Measurements from ENCODE around the gene SYT15.
"Not testable (repeated sequence)": the region's sequence is repeated elsewhere in the genome, so short reads cannot be mapped to it uniquely, and the experiment has no call there.

SYT15 gene

DNA sequence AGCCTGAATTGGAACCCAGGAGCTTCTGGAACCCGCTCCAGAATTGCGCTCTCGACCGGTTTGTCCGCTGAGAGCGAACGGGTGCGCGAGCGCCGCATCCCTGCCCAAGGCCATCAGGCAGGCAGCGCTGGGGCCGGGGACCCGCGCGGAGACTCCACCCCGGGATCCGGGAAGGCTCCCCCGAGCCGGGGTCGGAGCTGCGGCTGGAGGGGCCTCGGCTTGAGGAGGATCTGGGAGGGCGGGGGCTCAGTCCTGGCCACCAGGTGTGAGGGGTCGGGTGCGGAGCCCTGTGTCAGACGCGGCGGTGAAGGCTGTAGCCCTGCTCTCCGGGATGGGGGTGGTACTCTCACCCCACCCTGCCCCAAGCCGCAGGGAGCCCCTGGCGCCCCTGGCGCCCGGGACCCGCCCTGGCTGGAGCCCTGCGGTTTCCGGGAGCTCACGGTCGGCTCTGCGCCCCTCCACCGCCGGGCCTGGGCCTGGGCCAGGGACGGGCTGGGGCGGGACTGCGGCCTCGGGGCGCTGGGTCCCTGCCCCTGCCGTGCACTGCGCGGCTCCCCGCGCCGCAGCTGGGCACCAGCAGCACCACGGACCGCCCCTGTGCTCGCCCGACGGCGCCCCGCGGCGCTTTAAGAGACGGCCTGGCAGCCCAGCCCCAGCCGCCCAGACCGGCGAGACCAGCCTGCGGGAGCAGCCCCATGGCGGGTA, at the start of gene SYT15:
Gene SYT15 (plus strand): TSS at position 655 of the 705 bp plus-strand sequence. CDS start 41 bp downstream, at position 696.
- not testable (repeated sequence) for DNase-seq

DNA sequence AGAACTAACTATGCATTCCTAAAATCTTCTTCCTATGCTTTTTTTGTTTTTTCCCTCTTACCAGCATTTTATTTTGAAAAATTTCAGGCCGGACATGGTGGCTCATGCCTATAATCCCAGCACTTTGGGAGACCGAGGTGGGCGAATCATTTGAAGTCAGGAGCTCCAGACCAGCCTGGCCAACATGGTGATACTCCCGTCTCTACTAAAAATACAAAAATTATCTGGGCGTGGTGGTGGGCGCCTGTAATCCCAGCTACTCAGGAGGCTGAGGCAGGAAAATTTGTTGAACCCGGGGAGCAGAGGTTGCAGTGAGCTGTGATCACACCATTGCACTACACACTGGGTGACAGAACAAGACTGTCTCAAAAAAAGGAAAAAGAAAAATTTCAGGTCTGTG, 49.2 kb upstream of the SYT15 start:
- DNase-seq: not testable (repeated sequence)

DNA sequence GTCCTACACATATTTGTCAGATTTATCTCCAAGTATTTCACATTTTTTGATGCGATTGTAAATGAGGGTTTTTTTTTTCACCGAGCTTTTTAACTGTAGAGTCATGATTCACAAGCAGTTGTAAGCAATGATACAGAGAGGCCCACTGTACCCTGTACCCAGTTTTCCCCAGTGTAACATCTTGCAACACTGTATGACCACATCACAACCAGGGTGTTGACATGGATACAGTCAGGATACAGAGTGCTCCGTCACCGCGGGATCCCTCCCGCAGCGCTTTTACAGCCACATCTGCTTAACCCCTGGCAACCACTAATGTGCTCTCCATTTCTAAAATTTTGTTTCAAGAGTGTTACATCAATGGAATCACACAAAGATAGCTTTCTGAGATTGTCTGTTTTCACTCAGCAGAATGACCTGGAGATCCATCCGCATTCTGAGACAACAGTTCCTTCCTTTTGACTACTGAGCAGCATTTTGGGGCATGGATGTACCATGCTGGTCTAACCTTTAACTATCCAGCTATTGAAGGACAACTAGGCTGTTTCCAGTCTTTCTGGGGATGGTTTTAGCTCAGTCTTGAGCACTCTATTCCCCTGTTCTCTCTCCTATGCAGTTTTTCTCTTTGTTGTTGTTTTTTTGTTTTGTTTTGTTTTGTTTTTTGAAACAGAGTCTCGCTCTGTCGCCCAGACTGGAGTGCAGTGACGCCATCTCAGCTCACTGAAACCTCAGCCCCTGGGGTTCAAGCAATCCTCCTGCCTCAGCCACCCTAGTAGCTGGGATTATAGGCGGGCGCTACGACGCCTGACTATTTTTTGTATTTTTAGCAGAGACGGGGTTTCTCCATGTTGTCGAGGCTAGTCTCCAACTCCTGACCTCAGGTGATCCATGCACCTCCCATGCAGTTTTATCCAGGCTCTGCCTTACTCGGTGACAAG, 48.4 kb upstream of the SYT15 start:
- DNase-seq: no peak

DNA sequence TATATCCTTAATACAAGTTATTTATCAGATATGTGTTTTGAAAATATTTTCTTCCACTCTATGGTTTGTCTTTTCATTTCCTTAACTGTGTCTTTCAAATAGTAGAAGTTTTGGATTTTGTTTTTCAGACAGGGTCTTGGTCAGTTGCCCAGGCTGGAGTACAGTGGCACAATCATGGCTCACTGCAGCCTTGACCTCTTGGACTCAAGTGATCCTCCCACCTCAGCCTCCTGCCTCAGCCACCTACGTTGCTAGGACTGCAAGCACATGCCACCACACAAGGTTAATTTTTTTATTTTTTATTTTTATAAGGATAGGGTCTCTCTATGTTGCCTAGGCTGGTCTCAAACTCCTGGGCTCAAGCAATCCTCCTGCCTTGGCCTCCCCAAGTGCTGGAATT, 46.7 kb upstream of the SYT15 start:
- DNase-seq: not testable (repeated sequence)

DNA sequence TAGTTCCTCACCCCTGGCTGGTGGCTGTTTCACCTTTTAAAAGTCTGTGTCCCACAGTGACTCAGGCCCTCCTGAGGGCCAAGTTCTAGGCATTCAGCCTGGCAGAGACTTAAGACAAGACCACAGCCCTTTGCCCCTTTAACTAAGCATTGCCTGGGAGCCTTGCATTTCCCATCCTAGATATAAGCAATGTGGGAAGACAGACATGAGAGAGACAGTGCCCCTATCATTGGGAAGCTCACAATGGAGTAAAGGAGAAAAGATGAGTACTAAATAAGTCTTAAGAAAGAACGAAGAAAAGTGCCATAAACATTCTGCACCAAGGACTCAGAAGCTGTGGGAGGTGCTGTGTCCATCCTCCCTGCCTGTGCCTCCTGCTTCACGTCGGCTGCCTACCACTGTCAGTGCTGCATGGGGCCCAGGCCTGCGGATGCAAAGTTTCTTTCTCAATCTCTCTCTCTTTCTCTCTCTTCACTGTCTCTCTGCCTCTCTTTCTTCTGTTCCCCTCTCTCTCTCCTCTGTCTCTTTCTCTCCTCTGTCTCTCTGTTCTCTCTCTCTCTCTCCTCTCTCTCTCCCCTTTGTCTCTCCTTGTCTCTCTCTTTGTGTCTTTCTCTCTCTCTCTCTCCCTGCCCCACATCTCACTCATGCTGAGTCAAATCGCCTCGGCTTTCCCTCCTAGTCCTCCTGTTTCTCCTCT, 44.0 kb upstream of the SYT15 start:
- DNase-seq: no peak

DNA sequence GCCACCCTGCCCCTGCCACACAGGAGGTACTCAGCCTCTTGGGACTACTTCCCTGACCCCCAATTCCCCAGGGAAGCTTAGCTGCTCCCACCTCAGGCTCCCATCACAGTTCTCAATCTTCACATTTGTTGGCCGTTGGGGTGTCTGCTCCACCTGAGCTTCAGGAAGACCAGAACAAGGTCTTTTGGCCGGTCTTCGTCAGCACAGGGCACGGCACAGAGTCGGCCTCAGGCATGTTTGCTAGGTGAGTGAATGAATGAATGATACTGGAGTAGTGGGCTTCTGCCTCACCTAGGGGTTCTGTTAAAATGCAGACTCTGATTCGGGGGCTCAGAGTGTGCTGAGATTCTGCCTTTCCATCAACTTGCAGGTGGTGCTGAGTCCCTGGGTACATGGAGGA, 42.8 kb upstream of the SYT15 start:
- DNase-seq: no peak

DNA sequence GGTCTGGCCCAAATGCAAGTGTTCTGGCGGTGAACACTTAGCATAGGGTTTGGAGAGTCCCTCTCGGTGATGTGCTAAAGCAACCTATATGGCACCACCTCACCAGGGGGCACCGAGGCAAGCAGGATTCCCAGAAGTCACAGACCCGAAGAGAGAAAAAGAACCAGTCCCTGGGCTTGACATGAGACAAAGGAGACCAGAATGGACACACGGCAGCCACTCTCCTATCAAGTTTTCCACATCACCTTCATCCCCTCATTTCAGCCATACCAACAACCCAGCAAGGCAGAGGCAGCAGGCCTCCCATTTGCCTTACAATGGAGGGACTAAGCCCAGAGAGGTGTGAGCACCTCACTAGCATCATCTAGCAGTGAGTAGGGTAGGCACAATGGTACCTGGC, 42.1 kb upstream of the SYT15 start:
- no peak for DNase-seq

DNA sequence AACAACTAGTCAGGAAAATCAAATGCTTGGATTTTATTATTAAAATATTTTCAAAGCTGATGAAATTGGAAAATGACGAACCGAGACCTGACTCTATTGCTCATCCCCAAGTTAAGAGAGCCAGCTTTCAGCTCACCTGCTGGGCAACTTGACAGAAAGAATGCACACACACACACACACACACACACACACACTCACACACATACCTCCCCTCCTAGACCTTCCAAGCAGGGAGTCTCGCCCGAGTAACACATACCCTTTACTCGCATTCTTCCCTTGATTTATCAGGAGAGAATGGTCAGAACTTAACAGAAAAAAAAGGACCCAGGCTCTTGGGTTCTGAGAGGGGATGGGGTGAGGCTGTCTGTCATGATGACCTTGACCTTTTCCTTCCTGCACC, 41.6 kb upstream of the SYT15 start:
- no peak for DNase-seq

DNA sequence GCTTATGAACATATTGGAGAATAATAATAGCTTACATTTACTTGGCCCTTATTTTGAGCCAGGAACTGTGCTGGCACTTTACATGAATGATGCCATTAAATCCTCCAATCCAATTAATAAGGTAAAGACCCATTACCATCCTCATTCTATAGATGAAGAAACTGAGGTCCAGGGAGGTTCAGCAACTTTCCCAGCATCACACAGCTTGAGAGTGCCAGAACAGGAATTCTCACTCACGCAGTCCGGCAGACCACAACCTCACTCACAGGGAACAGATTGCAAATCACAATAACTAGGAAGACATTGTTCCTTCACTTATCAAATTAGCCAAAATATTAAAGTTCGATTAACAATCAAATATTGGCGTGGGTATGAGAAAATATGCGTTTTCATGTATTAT, 40.8 kb upstream of the SYT15 start:
- no peak for DNase-seq

DNA sequence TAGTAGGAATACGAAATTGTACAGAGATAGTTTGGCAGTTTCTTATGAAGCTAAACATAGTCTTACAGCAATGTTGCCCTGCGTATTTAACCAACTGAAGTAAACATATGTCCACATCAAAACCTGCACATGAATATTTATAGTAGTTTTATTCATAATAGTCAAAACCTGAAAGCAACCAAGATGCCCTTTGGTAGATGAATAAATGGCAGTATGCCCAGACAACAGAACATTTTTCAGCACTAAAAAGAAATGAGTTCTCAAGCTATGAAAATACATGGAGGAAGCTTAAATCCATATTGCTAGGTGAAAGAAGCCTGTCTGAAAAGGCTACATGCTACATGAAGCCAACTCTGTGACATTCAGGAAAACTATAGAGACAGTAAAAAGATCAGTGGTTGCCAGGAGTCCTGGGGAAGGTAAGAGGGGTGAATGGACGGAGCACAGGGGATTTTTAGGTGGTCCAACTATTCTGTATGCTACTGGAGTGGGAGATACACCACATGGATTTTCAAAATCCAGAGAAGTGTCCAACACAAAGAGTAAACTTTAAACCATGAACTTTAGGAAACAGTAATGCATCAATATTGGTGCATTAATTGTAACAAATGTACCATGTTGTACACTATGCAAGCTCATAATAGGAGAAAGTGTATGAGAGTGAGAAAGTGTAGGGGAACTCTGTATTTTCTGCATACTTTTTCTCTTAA, 40.1 kb upstream of the SYT15 start:
- DNase-seq: no peak

DNA sequence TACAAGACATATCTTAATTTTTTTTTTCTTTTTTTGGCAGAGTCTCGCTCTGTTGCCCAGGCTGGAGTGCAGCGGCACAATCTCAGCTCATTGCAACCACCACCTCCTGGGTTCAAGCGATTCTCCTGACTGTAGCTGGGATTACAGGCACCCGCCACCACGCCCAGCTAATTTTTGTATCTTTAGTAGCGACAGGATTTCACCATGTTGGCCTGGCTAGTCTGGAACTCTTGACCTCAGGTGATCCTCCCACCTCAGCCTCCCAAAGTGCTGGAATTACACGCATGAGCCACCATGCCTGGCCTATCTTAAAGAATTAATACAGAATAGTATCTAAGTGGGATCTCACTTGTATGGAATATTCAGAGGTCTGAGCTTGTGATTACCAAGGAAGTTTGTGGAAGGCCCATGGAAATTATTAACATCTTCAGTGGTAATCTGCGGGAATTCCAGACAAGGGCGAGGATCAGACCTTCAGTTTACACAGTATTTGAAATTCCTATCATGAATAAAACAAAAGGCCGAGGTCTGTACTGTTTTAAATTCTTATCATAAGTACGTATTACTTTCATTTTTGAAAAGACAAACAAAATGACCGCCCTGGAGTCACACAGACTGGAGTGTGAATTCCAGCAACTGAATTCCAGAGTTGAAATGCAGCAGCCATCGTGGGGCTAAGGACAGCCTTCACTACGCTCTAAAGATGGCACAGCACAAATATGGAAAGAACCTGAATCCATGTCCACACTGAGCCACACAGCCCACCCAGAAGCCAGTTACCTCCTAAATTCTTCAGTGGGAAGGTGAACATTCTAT, 39.1 kb upstream of the SYT15 start:
- no peak for DNase-seq

DNA sequence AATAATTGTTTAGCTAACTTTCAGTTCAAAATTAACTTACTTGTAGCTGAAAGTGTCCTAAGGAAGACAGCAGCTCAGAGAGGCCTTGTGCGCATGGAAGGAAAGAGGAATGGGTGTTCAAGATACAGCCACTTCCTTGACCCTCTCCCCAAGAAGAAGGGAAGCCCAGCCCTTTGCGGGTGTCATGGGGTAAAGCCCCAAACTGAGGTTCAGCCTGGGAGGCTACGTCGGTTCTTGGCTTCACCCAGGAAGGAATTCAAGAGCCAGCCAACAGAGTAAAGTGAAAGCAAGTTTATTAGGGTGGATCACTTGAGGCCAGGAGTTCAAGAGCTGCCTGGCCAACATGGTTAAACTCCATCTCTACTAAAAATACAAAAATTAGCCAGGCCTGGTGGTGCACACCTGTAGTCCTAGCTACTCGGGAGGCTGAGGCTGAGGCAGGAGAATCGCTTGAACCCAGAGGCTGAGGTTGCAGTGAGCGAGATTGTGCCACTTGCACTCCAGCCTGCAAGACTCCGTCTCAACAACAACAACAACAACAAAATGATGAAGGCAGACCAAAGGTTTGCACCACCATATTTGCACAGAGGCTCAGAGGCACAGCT, 38.4 kb upstream of the SYT15 start:
- DNase-seq: no peak

DNA sequence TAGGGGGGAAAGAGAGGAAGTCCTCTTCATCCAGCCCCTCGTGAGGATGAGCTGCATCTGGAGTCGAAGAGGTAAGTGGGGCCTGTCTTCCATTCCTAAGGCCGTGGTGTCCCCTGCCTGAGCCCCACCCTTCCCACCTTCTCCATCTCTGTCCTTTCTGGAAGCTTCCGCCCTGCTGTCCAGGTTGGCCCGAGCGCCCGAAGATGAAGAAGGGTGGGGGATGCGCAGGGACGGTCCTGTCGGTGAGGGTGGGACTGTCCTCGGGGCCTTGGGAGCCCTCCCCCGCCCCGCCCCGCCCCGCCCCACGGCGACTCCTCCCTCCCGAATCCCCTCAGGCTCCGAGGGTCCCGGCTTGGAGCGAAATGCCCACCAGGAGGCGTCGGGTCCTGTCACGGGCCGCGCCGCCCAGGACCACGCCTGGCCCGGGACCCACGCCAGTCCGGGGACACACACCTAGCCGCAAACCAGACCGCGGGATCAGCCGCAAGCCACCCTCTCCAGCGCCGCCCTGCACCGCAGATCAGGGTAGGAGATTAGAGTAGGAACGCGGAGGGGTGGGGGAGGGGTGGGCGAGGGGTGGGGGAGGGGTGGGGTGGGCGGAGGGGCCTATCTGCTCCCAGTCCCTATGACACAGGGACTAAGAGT, 37.8 kb upstream of the SYT15 start:
- DNase-seq: no peak

DNA sequence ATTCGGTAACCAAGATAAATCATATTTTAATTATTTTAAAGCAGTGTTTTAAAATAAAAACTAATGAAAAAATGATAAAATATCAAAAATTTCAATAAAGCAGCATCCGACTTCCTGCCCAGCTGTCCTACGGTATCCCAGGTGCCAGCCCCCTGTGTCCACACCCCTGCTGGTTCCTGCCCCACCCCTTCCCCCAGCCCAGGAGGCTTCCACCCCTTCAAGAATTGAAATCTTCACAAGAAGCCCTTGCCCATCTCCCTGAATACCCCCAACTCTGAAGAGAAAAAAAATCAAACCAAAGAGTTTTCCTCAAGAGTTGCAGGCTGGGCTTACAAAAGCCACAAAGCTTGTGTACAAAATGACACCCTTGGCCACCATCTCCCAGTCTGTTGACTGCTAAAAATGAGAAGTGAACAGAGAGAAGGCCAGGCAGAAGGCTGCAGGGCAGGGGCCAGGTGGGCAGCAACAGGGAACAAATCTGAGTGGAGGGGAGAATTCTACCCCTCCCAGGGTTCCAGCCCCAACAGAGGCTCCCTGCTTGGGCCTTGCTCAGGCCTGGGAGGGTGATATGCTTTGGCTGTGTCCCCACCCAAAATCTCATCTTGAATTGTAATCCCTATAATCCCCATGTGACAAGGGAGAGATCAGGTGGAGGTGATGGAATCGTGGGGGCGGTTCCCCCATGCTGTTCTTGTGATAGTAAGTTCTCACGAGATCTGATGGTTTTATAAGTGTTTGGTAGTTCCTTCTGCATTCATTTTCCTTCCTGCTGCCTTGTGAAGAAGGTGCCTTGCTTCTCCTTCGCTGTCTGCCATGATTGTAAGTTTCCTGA, 37.0 kb upstream of the SYT15 start:
- no peak for DNase-seq

DNA sequence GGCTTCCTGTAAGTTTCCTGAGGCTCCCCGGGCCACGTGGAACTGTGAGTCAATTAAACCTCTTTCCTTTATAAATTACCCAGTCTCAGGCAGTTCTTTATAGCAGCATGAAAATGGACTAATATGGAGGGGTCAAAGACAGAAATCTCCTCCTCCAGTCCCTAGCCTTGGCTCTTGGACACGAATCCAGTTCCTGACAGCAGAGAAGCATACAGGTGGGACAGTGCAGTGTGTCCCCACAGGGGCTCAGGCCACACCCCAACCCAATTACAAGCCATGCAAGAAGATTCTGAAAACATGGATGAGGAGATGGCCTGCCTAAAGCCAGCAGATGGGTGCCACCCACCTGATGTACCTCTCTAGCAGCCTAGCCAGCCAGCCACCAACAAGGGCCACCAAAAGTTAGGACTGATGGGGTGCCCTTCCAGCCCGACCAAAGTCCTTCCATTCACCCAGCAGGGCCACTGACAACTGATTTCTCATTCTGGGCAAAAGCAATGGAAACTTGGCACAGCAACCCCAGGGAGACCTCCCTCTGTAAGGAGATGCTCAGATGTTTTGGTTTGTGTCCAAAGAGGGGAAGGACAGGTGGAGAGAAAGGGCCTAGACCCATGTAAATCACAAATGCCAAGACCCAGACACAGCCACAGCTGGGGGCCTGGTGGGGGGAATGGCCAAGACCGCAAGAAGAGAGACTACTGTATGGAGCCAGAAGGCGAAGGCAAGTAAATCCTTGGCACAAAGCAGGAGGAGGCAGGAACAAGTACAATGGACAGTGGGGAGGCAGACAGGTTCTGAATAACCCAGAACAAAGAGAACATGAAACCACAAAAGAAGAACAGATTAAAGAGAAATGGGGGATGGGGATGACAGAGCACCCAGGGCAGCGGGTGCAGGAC, 36.1 kb upstream of the SYT15 start:
- DNase-seq: no peak

DNA sequence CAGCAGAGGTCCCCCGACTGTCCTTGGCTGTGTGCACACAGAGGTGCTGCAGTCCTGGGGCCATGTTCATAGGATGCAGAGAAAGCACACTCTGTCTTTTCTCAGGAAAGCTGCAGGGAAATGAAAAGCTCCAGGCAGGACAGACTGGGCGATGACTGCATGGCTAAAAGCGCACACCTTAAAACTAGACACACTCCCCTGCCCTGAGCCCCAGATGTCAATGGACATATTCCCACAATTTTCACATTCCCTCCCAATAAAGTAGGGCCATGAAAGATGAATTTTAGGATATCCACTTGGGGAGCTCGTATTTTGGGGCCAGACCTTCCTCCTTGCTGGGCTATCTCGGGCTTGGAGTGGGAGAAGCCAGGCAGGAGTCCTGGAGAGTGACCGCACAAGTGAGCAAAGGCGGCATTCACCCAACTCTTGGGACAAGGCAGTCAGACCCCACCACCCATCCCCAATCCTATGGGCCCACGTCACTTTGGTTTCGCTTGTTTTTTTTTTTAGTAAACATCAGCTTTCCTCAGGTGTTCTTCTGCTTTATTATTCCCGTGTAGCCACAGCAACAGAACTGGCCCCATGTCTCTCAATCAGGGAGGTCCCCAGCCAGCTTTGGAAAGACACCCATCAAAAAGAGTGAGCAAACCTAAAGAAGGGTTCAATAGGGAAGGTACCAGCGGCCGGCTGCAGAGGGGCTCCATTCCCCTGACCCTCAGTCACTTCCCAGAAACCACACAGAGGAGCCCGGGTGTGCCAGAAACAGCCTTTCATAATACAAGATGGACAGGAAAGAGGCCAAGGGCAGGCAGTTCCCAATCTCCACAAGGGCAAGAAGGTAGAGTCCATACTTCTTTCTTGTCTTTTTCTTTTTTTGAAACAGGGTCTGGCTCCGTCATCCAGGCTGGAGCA, 35.2 kb upstream of the SYT15 start:
- no peak for DNase-seq

DNA sequence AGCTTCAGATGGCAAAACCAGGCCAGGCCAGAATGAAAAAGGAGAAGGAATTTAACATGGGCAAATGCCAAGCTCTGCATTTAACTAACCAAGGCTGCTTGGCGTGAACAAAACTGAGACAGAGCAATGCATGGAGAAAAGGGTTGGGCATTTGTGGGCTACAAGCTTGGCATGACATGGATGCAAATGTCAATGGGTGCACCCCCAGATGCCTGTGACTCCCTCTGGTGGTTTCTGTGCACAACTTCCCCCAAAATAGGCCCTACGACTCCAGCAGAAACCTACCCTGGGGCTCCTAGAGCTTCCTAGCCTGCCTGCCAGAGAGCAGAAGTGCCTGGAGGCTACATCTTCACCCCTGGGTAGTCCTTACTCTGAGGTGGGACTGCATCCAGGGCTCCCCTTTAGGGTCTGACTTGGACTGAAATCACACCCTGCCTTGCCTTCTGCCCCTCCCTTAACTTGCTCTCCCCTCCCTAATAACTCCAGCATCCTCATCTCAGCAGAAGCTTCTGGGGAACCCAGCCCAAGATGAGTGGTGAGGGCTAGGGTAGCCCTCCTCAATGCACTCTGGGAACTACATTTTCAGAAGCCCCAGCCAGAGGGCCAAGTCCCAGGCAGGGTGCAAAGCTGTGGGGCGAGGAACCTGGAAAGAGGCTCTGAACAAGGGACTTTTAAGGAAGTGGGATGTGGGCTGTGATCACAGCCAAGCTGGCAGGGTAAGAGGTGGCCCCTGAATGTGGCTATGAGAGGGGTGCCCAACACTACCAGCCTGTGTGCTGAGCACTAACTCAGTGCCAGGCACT, 33.7 kb upstream of the SYT15 start:
- DNase-seq: peak; percentile 5

Measured in activated CD4-positive, alpha-beta T cell treated with anti-CD3 and anti-CD28 coated beads for 1 hour (primary cell).